HEK293 (cell line): ENCODE data around the gene TBC1D5.
A peak's percentile ranks its signal among the peaks of the same experiment; 100 is the strongest.

Experiments
- CTCF ChIA-PET: fragments of 350-600 bp; formaldehyde crosslinking; extraction: SDS; loops from one replicate; lab custom pipeline; 2021; ENCODE audit warnings: antibody characterized with exemption; lab: Yijun Ruan, JAX
- POLR2A ChIA-PET: fragments of 300-600 bp; formaldehyde crosslinking; extraction: SDS; loops from one replicate; lab custom pipeline; 2020; ENCODE audit warnings: antibody characterized with exemption, inconsistent platforms; lab: Yijun Ruan, JAX
- H3K27ac ChIP-seq: fragments of 200-500 bp; sonication (Bioruptor generic); 2 replicates; pipeline ENCODE4 v1.5.1; 2014; ENCODE audit warnings: low read depth, low read length, control low read depth, inconsistent platforms; ENCODE audit errors: extremely low read depth
- H3K36me3 ChIP-seq, 2 experiments: fragments of 200-500 bp in 1 of 2; sonication (Bioruptor generic) in 1 of 2; 1 replicate in 1 of 2; 2 replicates in 1 of 2; pipeline ENCODE4 v1.5.1; 2014 to 2017; ENCODE audit warnings: inconsistent platforms in 2 of 2, low read length in 2 of 2; ENCODE audit not compliant: control insufficient read depth in 2 of 2, insufficient read depth in 1 of 2
- H3K4me1 ChIP-seq: fragments of 200-500 bp; sonication (Bioruptor generic); 2 replicates; pipeline ENCODE4 v1.5.1; 2014; ENCODE audit warnings: mild to moderate bottlenecking, low read length, inconsistent platforms; ENCODE audit not compliant: control insufficient read depth, insufficient read depth
- H3K4me3 ChIP-seq: 2 replicates; pipeline ENCODE4 v1.5.1; 2011; ENCODE audit warnings: low read depth, mild to moderate bottlenecking, control low read depth, low read length, moderate library complexity
- H3K9me3 ChIP-seq: fragments of 200-500 bp; sonication (Bioruptor generic); 2 replicates; pipeline ENCODE4 v1.5.1; 2014; ENCODE audit warnings: low read depth, low read length, inconsistent platforms; ENCODE audit not compliant: control insufficient read depth, insufficient read depth
- ELK4 ChIP-seq: IDR thresholded peaks from 2 replicates; pipeline ENCODE4 v1.6.1; 2011; ENCODE audit warnings: mild to moderate bottlenecking, low read depth, low read length, borderline replicate concordance
- PRDM6 ChIP-seq: fragments of 450-650 bp; formaldehyde crosslinking; IDR thresholded peaks from 2 replicates; pipeline ENCODE4 v1.5.1; 2017; ENCODE audit warnings: missing biosample characterization, missing genetic modification characterization
- REST ChIP-seq: fragments of 450-650 bp; formaldehyde crosslinking; IDR thresholded peaks from 2 replicates; pipeline ENCODE4 v1.5.1; 2016; ENCODE audit warnings: missing biosample characterization, missing genetic modification characterization
- SCRT2 ChIP-seq: fragments of 450-650 bp; formaldehyde crosslinking; IDR thresholded peaks from 2 replicates; pipeline ENCODE4 v1.5.1; 2016; ENCODE audit warnings: missing biosample characterization, missing genetic modification characterization
- TCF7L2 ChIP-seq: IDR thresholded peaks from 2 replicates; pipeline ENCODE4 v1.6.1; 2011; ENCODE audit warnings: low read depth, mild to moderate bottlenecking, inconsistent platforms, low read length, moderate library complexity, borderline replicate concordance
- WT1 ChIP-seq: fragments of 450-650 bp; formaldehyde crosslinking; IDR thresholded peaks from 2 replicates; pipeline ENCODE4 v1.5.1; 2016; ENCODE audit warnings: missing biosample characterization, missing genetic modification characterization
- YY1 ChIP-seq: fragments of 450-650 bp; formaldehyde crosslinking; IDR thresholded peaks from 2 replicates; pipeline ENCODE4 v1.5.1; 2018; ENCODE audit warnings: missing biosample characterization, missing genetic modification characterization
- ZBTB20 ChIP-seq: fragments of 450-650 bp; formaldehyde crosslinking; IDR thresholded peaks from 2 replicates; pipeline ENCODE4 v1.5.1; 2016; ENCODE audit warnings: missing biosample characterization, missing genetic modification characterization
- ZIC2 ChIP-seq: fragments of 450-650 bp; formaldehyde crosslinking; IDR thresholded peaks from 2 replicates; pipeline ENCODE4 v1.5.1; 2016; ENCODE audit warnings: missing biosample characterization, missing genetic modification characterization
- ZNF239 ChIP-seq: fragments of 450-650 bp; formaldehyde crosslinking; IDR thresholded peaks from 2 replicates; pipeline ENCODE4 v1.5.1; 2016; ENCODE audit warnings: missing biosample characterization, missing genetic modification characterization
- ZNF311 ChIP-seq: fragments of 450-650 bp; formaldehyde crosslinking; IDR thresholded peaks from 2 replicates; pipeline ENCODE4 v1.5.1; 2017; ENCODE audit warnings: missing biosample characterization, missing genetic modification characterization, borderline replicate concordance
- ZNF501 ChIP-seq: fragments of 450-650 bp; formaldehyde crosslinking; IDR thresholded peaks from 2 replicates; pipeline ENCODE4 v1.5.1; 2016; ENCODE audit warnings: missing biosample characterization, missing genetic modification characterization
- ZNF791 ChIP-seq: fragments of 450-650 bp; formaldehyde crosslinking; IDR thresholded peaks from 2 replicates; pipeline ENCODE4 v1.5.1; 2016; ENCODE audit warnings: missing biosample characterization, missing genetic modification characterization
- ZNF792 ChIP-seq: fragments of 450-650 bp; formaldehyde crosslinking; IDR thresholded peaks from 2 replicates; pipeline ENCODE4 v1.5.1; 2016; ENCODE audit warnings: missing biosample characterization, missing genetic modification characterization

Gene TBC1D5

GRCh38 chr3:17356585-17356984, 385.8 kb downstream of the TBC1D5 start:
- CTCF ChIA-PET = no interaction called here
- Histone ChIP-seq H3K9me3 (no peaks in the 10 kb centered on the region), H3K36me3 (no peaks in the 10 kb centered on the region), H3K27ac (no peak overlapping the region), H3K4me1 (no peaks in the 10 kb centered on the region), H3K4me3 (no peak overlapping the region)
- TF ChIP-seq ELK4 (no peak), ZNF792 (tag by site-specific recombination) (no peak), ZNF791 (no peak)
- POLR2A ChIA-PET = interaction anchor here (0.6 kb wide), 1 partner anchor 343 kb away, joined by 3 read pairs; no protein-coding TSS in a partner anchor

GRCh38 chr3:17355591-17355990, 386.8 kb downstream of the TBC1D5 start:
- Histone ChIP-seq H3K4me3 (no peak overlapping the region), H3K4me1 (no peaks in the 10 kb centered on the region), H3K27ac (no peak overlapping the region), H3K36me3 (no peaks in the 10 kb centered on the region), H3K9me3 (no peaks in the 10 kb centered on the region)
- POLR2A ChIA-PET = no interaction called here
- CTCF ChIA-PET = no interaction called here
- TF ChIP-seq ZBTB20 (tag by site-specific recombination) = no peak
- TF ChIP-seq REST (tag by site-specific recombination) = no peak
- TF ChIP-seq ZNF501 (tag by site-specific recombination) = no peak

GRCh38 chr3:17354341-17354740, 388.1 kb downstream of the TBC1D5 start:
- no peak for TF ChIP-seq WT1 (tag by site-specific recombination)
- no peak for TF ChIP-seq ZBTB20 (tag by site-specific recombination)
- TF ChIP-seq YY1 (tag by site-specific recombination) = no peak
- ChIA-PET POLR2A (interaction anchor here (1.1 kb wide), 1 partner anchor 388 kb away, joined by 3 read pairs; the partner anchor contains the start of gene TBC1D5), CTCF (interaction anchor here (1.0 kb wide), 1 partner anchor 470 kb away, joined by 3 read pairs; no protein-coding TSS in a partner anchor)
- H3K4me1 ChIP-seq = no peaks in the 10 kb centered on the region
- no peak overlapping the region for H3K4me3 ChIP-seq
- no peak overlapping the region for H3K27ac ChIP-seq
- no peaks in the 10 kb centered on the region for H3K9me3 ChIP-seq
- no peaks in the 10 kb centered on the region for H3K36me3 ChIP-seq

- TF ChIP-seq ZNF239 (tag by site-specific recombination) (no peak), SCRT2 (tag by site-specific recombination) (0 out of 2 replicates have a peak, but pooled peaks have one; percentile 20), TCF7L2 (0 out of 2 replicates have a peak, but pooled peaks have one; percentile 43), PRDM6 (tag by site-specific recombination) (peak; percentile 78), ZIC2 (tag by site-specific recombination) (no peak), ZNF311 (tag by site-specific recombination) (no peak)
- Histone ChIP-seq H3K4me3 (no peak overlapping the region), H3K27ac (no peak overlapping the region), H3K36me3 (no peaks in the 10 kb centered on the region), H3K9me3 (no peaks in the 10 kb centered on the region), H3K4me1 (no peaks in the 10 kb centered on the region)
- ChIA-PET CTCF (no interaction called here), POLR2A (interaction anchor here (0.6 kb wide), 1 partner anchor 491 kb away, joined by 5 read pairs; no protein-coding TSS in a partner anchor)
Observed at GRCh38 chr3:17352620-17353019, 389.8 kb downstream of the TBC1D5 start.
